Kidney epithelial cell (primary cell): ENCODE data around the gene EGFL8. TPM values are rescaled to one million over a fixed set of nuclear protein-coding genes. Genes with fewer than 3 reads are reported as not detected.

ENCODE experiments used
- DNase-seq: peaks from one replicate; pipeline ENCODE4 v3.0.0-alpha.2; 2010; ENCODE audit warnings: low read depth
- H3K27me3 ChIP-seq: 2 replicates; pipeline ENCODE4 v1.6.0; 2011; ENCODE audit warnings: low read length; ENCODE audit not compliant: control insufficient read depth, insufficient read depth
- H3K36me3 ChIP-seq: 2 replicates; pipeline ENCODE4 v1.5.1; 2011; ENCODE audit warnings: low read length; ENCODE audit not compliant: control insufficient read depth, insufficient read depth
- H3K4me3 ChIP-seq: 2 replicates; pipeline ENCODE4 v1.5.1; 2011; ENCODE audit warnings: low read depth, mild to moderate bottlenecking, control low read depth, low read length
- CTCF ChIP-seq: IDR thresholded peaks from 2 replicates; pipeline ENCODE4 v1.5.1; 2011; ENCODE audit warnings: mild to moderate bottlenecking, moderate library complexity, low read length, control low read depth, inconsistent platforms; ENCODE audit not compliant: insufficient read depth, poor library complexity, severe bottlenecking
- total RNA-seq: library from RNA; depleted of rRNA; stranded (reverse); fragments of >200 nt; gene quantifications from 2 replicates; pipeline ENCODE4 v1.2.3, GENCODE V29; 2015

The EGFL8 gene
- total RNA-seq, 1 donor from 2014 or later, result 5.1 TPM

GRCh38 chr6:32215617-32216016 is 51.2 kb downstream of the EGFL8 start:
- H3K36me3 ChIP-seq, result no peaks in the 10 kb centered on the region
- H3K4me3 ChIP-seq, result no peak overlapping the region
- no peak for DNase-seq
- peaks cover 7% of the 10 kb centered on the region for H3K27me3 ChIP-seq
- no peak for TF ChIP-seq CTCF

GRCh38 chr6:32216285-32216684 is 51.9 kb downstream of the EGFL8 start:
- no peaks in the 10 kb centered on the region for H3K36me3 ChIP-seq
- H3K4me3 ChIP-seq, result no peak overlapping the region
- DNase-seq, result no peak
- no peak for TF ChIP-seq CTCF
- H3K27me3 ChIP-seq, result peaks cover 7% of the 10 kb centered on the region

- no peak for TF ChIP-seq CTCF
- peaks cover 7% of the 10 kb centered on the region for H3K27me3 ChIP-seq
- no peak overlapping the region for H3K4me3 ChIP-seq
- DNase-seq, result no peak
- no peaks in the 10 kb centered on the region for H3K36me3 ChIP-seq
Measured at GRCh38 chr6:32216998-32217397, 52.6 kb downstream of the EGFL8 start.

Other genes with a start within 250 kb of the EGFL8 start
- gene C2, start 236.9 kb upstream of the EGFL8 start, total RNA-seq, result 0.07 and 0.63 TPM in 2 replicates
- 1.9 and 13.8 TPM in 2 replicates for gene CFB, start 218.5 kb upstream of the EGFL8 start, total RNA-seq
- gene NELFE, start 205.6 kb upstream of the EGFL8 start, total RNA-seq, result 123 and 140 TPM in 2 replicates
- gene SKIC2, start 205.4 kb upstream of the EGFL8 start, total RNA-seq, result 43.3 and 49.1 TPM in 2 replicates
- 28.1 and 30.6 TPM in 2 replicates for gene DXO, start 192.5 kb upstream of the EGFL8 start, total RNA-seq
- gene C4A, start 182.5 kb upstream of the EGFL8 start, total RNA-seq, result 1.8 and 3.2 TPM in 2 replicates
- gene C4B, start 149.8 kb upstream of the EGFL8 start, total RNA-seq, result 2.3 and 4.4 TPM in 2 replicates
- gene CYP21A2, start 126.2 kb upstream of the EGFL8 start, total RNA-seq, result 1.1 TPM in 1 of 2 replicates, not detected in the other
- gene TNXB, start 55.3 kb upstream of the EGFL8 start, total RNA-seq, result 0.34 and 0.38 TPM in 2 replicates
- gene ATF6B, start 36.3 kb upstream of the EGFL8 start, total RNA-seq, result 42.5 and 47.0 TPM in 2 replicates
- gene FKBPL, start 34.3 kb upstream of the EGFL8 start, total RNA-seq, result 4.6 and 5.3 TPM in 2 replicates
- gene PRRT1, start 12.7 kb upstream of the EGFL8 start, total RNA-seq, result 0.27 TPM in 1 of 2 replicates, not detected in the other
- 12.9 and 20.5 TPM in 2 replicates for gene PPT2, start 10.5 kb upstream of the EGFL8 start, total RNA-seq
- 57.2 and 62.3 TPM in 2 replicates for gene AGPAT1, start 11.5 kb downstream of the EGFL8 start, total RNA-seq
- 76.8 and 90.1 TPM in 2 replicates for gene RNF5, start 13.8 kb downstream of the EGFL8 start, total RNA-seq
- 0.25 and 2.7 TPM in 2 replicates for gene AGER, start 19.7 kb downstream of the EGFL8 start, total RNA-seq
- 37.5 and 40.7 TPM in 2 replicates for gene PBX2, start 25.6 kb downstream of the EGFL8 start, total RNA-seq
- 20.8 and 25.6 TPM in 2 replicates for gene GPSM3, start 28.0 kb downstream of the EGFL8 start, total RNA-seq
- 2.4 and 2.9 TPM in 2 replicates for gene NOTCH4, start 59.5 kb downstream of the EGFL8 start, total RNA-seq
- gene TSBP1, start 207.3 kb downstream of the EGFL8 start, total RNA-seq, result not detected in 2 replicates
- not detected in 2 replicates for gene BTNL2, start 242.6 kb downstream of the EGFL8 start, total RNA-seq